Trophoblast cell (in vitro differentiated cells and primary cell): ENCODE results near the gene SH3BP5.
"Not testable (repeated sequence)": the region's sequence is repeated elsewhere in the genome, so short reads cannot be mapped to it uniquely, and the experiment has no call there.

Experiments used
- DNase-seq, 2 donors: peaks; one replicate each; pipeline ENCODE4 v3.0.0-alpha.2; 2016
- H2AFZ ChIP-seq: 2 replicates; pipeline ENCODE4 v1.6.1; 2013; ENCODE audit warnings: low read length, moderate library complexity, mild to moderate bottlenecking; ENCODE audit not compliant: insufficient read depth, poor library complexity
- H2AK5ac ChIP-seq: 2 replicates; pipeline ENCODE4 v1.6.1; 2013; ENCODE audit warnings: mild to moderate bottlenecking, low read length
- H2BK120ac ChIP-seq: 2 replicates; pipeline ENCODE4 v1.6.1; 2013; ENCODE audit warnings: low read length, mild to moderate bottlenecking, moderate library complexity; ENCODE audit not compliant: insufficient read depth, poor library complexity
- H2BK12ac ChIP-seq: 2 replicates; pipeline ENCODE4 v1.6.1; 2013; ENCODE audit warnings: mild to moderate bottlenecking, low read length, moderate library complexity
- H2BK5ac ChIP-seq: 2 replicates; pipeline ENCODE4 v1.6.1; 2013; ENCODE audit warnings: low read length, low read depth, moderate library complexity, mild to moderate bottlenecking; ENCODE audit not compliant: poor library complexity
- H3K14ac ChIP-seq: 2 replicates; pipeline ENCODE4 v1.6.1; 2013; ENCODE audit warnings: mild to moderate bottlenecking, low read length
- H3K18ac ChIP-seq: 2 replicates; pipeline ENCODE4 v1.6.1; 2013; ENCODE audit warnings: mild to moderate bottlenecking, low read length
- H3K23ac ChIP-seq: 2 replicates; pipeline ENCODE4 v1.6.1; 2013; ENCODE audit warnings: low read length
- H3K27ac ChIP-seq: 2 replicates; pipeline ENCODE4 v1.5.1; 2013; ENCODE audit warnings: low read depth, mild to moderate bottlenecking, inconsistent platforms, low read length, moderate library complexity
- H3K27me3 ChIP-seq: 2 replicates; pipeline ENCODE4 v1.6.1; 2013; ENCODE audit warnings: inconsistent platforms, mild to moderate bottlenecking, low read length, moderate library complexity; ENCODE audit not compliant: insufficient read depth
- H3K36me3 ChIP-seq, 2 experiments: 1 replicate in 1 of 2; 2 replicates in 1 of 2; pipeline ENCODE4 v1.6.1; 2013; ENCODE audit warnings: low read length in 2 of 2, mild to moderate bottlenecking in 2 of 2, moderate library complexity in 1 of 2; ENCODE audit not compliant: insufficient read depth in 2 of 2, control insufficient read depth in 1 of 2
- H3K4ac ChIP-seq: 2 replicates; pipeline ENCODE4 v1.6.1; 2013; ENCODE audit warnings: low read depth, mild to moderate bottlenecking, low read length, moderate library complexity
- H3K4me1 ChIP-seq, 2 experiments: 1 replicate in 1 of 2; 2 replicates in 1 of 2; pipeline ENCODE4 v1.6.1; 2013; ENCODE audit warnings: low read length in 2 of 2, mild to moderate bottlenecking in 2 of 2, moderate library complexity in 1 of 2; ENCODE audit not compliant: insufficient read depth in 2 of 2, control insufficient read depth in 1 of 2
- H3K4me2 ChIP-seq: 2 replicates; pipeline ENCODE4 v1.6.1; 2013; ENCODE audit warnings: inconsistent platforms, mild to moderate bottlenecking, low read length, moderate library complexity
- H3K4me3 ChIP-seq: 2 replicates; pipeline ENCODE4 v1.5.1; 2013; ENCODE audit warnings: mild to moderate bottlenecking, low read depth, low read length, inconsistent platforms
- H3K79me1 ChIP-seq: one replicate; pipeline ENCODE4 v1.6.1; 2013; ENCODE audit warnings: low read length
- H3K79me2 ChIP-seq: 2 replicates; pipeline ENCODE4 v1.6.1; 2013; ENCODE audit warnings: low read length, mild to moderate bottlenecking; ENCODE audit not compliant: control insufficient read depth, insufficient read depth, poor library complexity
- H3K9ac ChIP-seq: 2 replicates; pipeline ENCODE4 v1.6.1; 2013; ENCODE audit warnings: mild to moderate bottlenecking, low read length
- H3K9me3 ChIP-seq: 2 replicates; pipeline ENCODE4 v1.6.1; 2013; ENCODE audit warnings: low read depth, mild to moderate bottlenecking, control low read depth, inconsistent platforms, low read length; ENCODE audit not compliant: insufficient read depth
- H4K12ac ChIP-seq: 2 replicates; pipeline ENCODE4 v1.6.1; 2013; ENCODE audit warnings: low read depth, mild to moderate bottlenecking, low read length, moderate library complexity
- H4K8ac ChIP-seq: 2 replicates; pipeline ENCODE4 v1.6.1; 2013; ENCODE audit warnings: low read depth, mild to moderate bottlenecking, low read length, moderate library complexity
- H4K91ac ChIP-seq: one replicate; pipeline ENCODE4 v1.6.1; 2013; ENCODE audit warnings: low read depth, mild to moderate bottlenecking, low read length, moderate library complexity
- WGBS: extraction: QIAGEN DNeasy Blood & Tissue Kit; methylation state at CpG from one replicate; pipeline ENCODE4 v1.1.7; 2013; ENCODE audit warnings: missing lambda C conversion rate; ENCODE audit not compliant: insufficient read length, insufficient coverage; ENCODE audit errors: extremely low coverage; 5-methylcytosine and 5-hydroxymethylcytosine counted together

Gene SH3BP5

DNA sequence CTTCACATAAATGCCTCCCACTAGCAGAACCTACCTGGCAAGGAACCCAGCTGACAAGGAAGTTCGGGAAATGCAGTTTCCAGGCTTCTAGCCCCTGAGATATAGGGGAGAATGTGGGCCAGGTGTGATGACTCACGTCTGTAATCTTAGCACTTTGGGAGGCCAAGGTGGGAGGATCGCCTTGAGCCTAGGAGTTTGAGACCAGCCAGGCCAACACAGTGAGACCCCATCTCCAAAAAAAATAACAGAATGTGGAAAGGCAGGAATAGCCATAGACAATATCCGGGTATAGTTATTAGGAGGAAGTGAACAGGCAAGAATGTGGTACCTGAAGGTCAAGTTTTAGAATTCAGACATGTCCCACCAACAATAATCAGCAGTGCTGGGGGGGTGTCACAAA, 40.5 kb upstream of the SH3BP5 start:
- Histone ChIP-seq H3K4me1 (peaks cover 2 to 4% of the 10 kb centered on the region in 2 experiments), H3K79me1 (peaks cover 2% of the 10 kb centered on the region), H2BK120ac (no peak overlapping the region), H3K14ac (no peak overlapping the region), H2BK5ac (no peak overlapping the region), H3K4me2 (no peak overlapping the region), H3K27ac (no peak overlapping the region), H2AK5ac (no peak overlapping the region), H3K4ac (no peak overlapping the region), H4K91ac (no peak overlapping the region), H3K79me2 (no peaks in the 10 kb centered on the region), H4K8ac (no peak overlapping the region), H3K27me3 (no peaks in the 10 kb centered on the region), H3K4me3 (no peak overlapping the region), H4K12ac (no peak overlapping the region), H3K23ac (no peak overlapping the region), H3K9ac (no peak overlapping the region), H2AFZ (no peak overlapping the region), H3K36me3 (no peaks in the 10 kb centered on the region), H3K18ac (no peak overlapping the region), H3K9me3 (no peaks in the 10 kb centered on the region), H2BK12ac (no peak overlapping the region)
- no peak for DNase-seq
- WGBS: no CpG with 5 or more reads among the region's 4 CpGs

DNA sequence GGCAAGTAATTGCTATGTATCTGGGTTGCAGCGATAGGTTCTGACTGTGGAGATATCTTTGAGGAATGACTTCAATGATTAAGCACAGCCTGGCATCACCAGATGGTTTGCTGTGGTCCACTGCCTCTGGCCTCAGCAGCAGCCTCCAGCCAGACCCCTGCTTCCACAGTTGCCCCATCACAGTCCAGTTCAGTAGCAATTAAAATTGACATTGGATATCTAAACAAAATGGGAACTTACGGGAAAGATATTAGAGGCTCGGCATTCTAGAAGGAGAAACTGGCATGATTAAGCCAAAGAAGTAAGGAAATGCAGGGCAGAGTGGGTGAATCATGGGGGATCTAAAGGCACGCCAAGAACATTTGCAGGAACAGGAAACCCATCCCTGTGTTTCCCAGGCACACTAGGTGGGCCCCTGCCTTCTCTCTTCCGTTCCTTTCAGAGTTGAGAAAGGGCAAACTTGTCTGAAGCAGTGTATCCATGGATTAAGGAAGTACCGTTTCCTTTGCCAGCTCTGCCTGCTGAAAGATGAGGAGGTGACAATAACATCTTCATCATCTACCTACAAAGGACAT, 36.3 kb upstream of the SH3BP5 start:
- H2BK5ac ChIP-seq: no peak overlapping the region
- H3K4me1 ChIP-seq: peaks cover 11 to 21% of the 10 kb centered on the region in 2 experiments
- H3K14ac ChIP-seq: no peak overlapping the region
- no peak for DNase-seq
- peaks cover 29% of the 10 kb centered on the region for H3K79me1 ChIP-seq
- H4K91ac ChIP-seq: no peak overlapping the region
- peak overlapping the region; percentile 69 for H2BK12ac ChIP-seq
- H3K23ac ChIP-seq: no peak overlapping the region
- no peaks in the 10 kb centered on the region for H3K27me3 ChIP-seq
- no peak overlapping the region for H3K9ac ChIP-seq
- H3K18ac ChIP-seq: no peak overlapping the region
- H3K4ac ChIP-seq: no peak overlapping the region
- no peak overlapping the region for H4K8ac ChIP-seq
- no peak overlapping the region for H4K12ac ChIP-seq
- no peak overlapping the region for H3K4me2 ChIP-seq
- H3K4me3 ChIP-seq: no peak overlapping the region
- H3K27ac ChIP-seq: no peak overlapping the region
- H2AK5ac ChIP-seq: no peak overlapping the region
- H2AFZ ChIP-seq: no peak overlapping the region
- H2BK120ac ChIP-seq: no peak overlapping the region
- WGBS: no CpG with 5 or more reads among the region's 6 CpGs
- H3K36me3 ChIP-seq: no peaks in the 10 kb centered on the region
- no peaks in the 10 kb centered on the region for H3K79me2 ChIP-seq
- peaks cover 2% of the 10 kb centered on the region for H3K9me3 ChIP-seq

DNA sequence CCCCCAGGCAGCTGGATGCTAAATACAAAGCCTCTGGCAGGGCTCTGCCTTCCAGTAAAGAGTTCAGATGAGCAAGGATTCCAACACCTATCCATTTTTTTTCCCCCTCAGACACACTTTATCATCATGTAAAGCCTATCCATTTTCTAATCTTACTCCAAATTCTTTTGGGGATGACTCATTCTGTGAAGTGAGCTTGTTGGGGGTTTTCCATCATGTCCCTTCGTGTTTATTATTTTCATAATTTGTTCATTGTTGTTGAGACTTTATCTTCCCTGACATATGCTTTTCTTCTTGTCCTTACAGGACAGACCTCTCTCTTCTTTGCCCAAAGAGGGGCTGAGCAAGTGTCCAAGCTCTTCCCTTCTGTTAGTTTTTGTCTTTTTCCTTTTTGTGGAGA, 34.7 kb upstream of the SH3BP5 start:
- Histone ChIP-seq H3K4me1 (peaks cover 16 to 26% of the 10 kb centered on the region in 2 experiments), H3K18ac (no peak overlapping the region), H2BK12ac (peak overlapping the region; percentile 46), H3K79me1 (peaks cover 40% of the 10 kb centered on the region), H3K79me2 (no peaks in the 10 kb centered on the region), H4K12ac (no peak overlapping the region), H3K27ac (peak overlapping the region; percentile 5), H3K4ac (peak overlapping the region; percentile 19), H3K9ac (no peak overlapping the region), H3K9me3 (peaks cover 2% of the 10 kb centered on the region), H3K4me3 (no peak overlapping the region), H2AK5ac (peak overlapping the region; percentile 59), H3K23ac (no peak overlapping the region), H4K8ac (no peak overlapping the region), H4K91ac (peak overlapping the region; percentile 79), H3K14ac (peak overlapping the region; percentile 14), H3K36me3 (no peaks in the 10 kb centered on the region), H3K4me2 (no peak overlapping the region), H2BK120ac (peak overlapping the region; percentile 61), H2AFZ (no peak overlapping the region), H2BK5ac (peak overlapping the region; percentile 16), H3K27me3 (no peaks in the 10 kb centered on the region)
- DNase-seq: no peak
- no CpG with 5 or more reads among the region's 1 CpG for WGBS

DNA sequence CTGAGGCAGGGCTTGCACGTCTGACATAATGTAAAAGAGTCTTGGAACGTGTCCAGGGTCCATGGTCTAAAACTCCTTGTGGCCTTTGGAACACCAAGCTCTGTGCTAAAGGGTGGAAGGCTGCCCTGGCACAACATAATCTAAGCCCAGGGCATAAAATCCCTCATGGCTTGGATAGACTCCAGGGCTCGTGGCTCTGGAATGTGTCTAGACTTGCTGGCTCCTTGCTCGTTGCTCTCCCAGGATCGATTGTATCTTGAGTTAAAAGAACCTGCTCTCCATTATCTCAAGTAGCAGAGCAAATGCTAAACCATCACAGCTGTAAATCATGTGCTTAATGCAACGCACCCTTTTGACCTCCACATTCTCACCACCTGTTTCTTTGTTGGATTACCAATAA, 31.7 kb upstream of the SH3BP5 start:
- WGBS: no CpG with 5 or more reads among the region's 6 CpGs

More for the DNA sequence above, 31.7 kb upstream of the SH3BP5 start:
- H3K4me2 ChIP-seq, H3K36me3 ChIP-seq, H3K4ac ChIP-seq, H3K18ac ChIP-seq, H2AK5ac ChIP-seq, H3K9me3 ChIP-seq, H4K12ac ChIP-seq, H3K27me3 ChIP-seq, H3K4me3 ChIP-seq, H3K23ac ChIP-seq, H2AFZ ChIP-seq, H3K9ac ChIP-seq, H3K79me2 ChIP-seq: not testable (repeated sequence)
- H3K4me1 ChIP-seq: peaks cover 21 to 33% of the 10 kb centered on the region in 2 experiments
- peaks cover 47% of the 10 kb centered on the region for H3K79me1 ChIP-seq
- peak overlapping the region; percentile 13 for H2BK12ac ChIP-seq
- H2BK120ac ChIP-seq: peak overlapping the region; percentile 28
- peak overlapping the region; percentile 36 for H4K8ac ChIP-seq
- peak overlapping the region; percentile 90 for H3K27ac ChIP-seq
- H3K14ac ChIP-seq: peak overlapping the region; percentile 22
- H2BK5ac ChIP-seq: peak overlapping the region; percentile 74
- peak overlapping the region; percentile 40 for H4K91ac ChIP-seq
- peak; percentile 57 to 69 for DNase-seq
